ENCODE results near the gene PSMB2. TPM values are rescaled to one million over a fixed set of nuclear protein-coding genes. Genes with fewer than 3 reads are reported as not detected.

PSMB2 gene
- total and polyA plus RNA-seq, 10 of the 15 experiments (the other 5 are each of a cell fraction or from before 2014, with no cell fraction given) = 71.7 to 299 (median 145) TPM

- peaks cover 0 to 12% of the 10 kb centered on the region in 2 experiments; a peak in 2 of 4 replicates for H3K36me3 ChIP-seq (ENCODE audit: control insufficient read depth in 2 of 2, insufficient read depth in 2 of 2, low read length in 1 of 2)
- no peaks in the 10 kb centered on the region for H3K27me3 ChIP-seq (replicated peaks in 1 of 2; ENCODE audit: control insufficient read depth in 2 of 2, insufficient read depth in 2 of 2, low read length in 1 of 2)
- DNase-seq (ENCODE audit: low read depth, low spot score) (no peak), FAIRE-seq (no peak), ATAC-seq (no peak)
- no peaks in the 10 kb centered on the region for H3K9me3 ChIP-seq (replicated peaks; ENCODE audit: control insufficient read depth, insufficient read depth, low read length)
- H3K4me1 ChIP-seq (ENCODE audit: control insufficient read depth, insufficient read depth, low read length) = no peaks in the 10 kb centered on the region; the same call in 1 of the 2 replicates
- intact Hi-C loops (cut with micrococcal nuclease; ENCODE audit: unreplicated experiment) (loop anchor here (1.0 kb wide), 1 partner anchor 114 kb away; no protein-coding TSS in a partner anchor), in situ Hi-C loops (cut with MboI) (loop anchor here (5.0 kb wide), 3 partner anchors 113 to 212 kb away; partner anchors contain the start of gene C1orf216)
- 85% methylated on average over 27 of the region's 28 CpGs for WGBS (ENCODE audit: insufficient coverage, insufficient replicate concordance, low lambda C conversion rate, missing lambda C conversion rate)
- no peak overlapping the region for H3K9ac ChIP-seq (ENCODE audit: control insufficient read depth, insufficient read depth, low read length)
- H3K4me3 ChIP-seq = no peak overlapping the region
- no peak overlapping the region for H3K27ac ChIP-seq (ENCODE audit: control insufficient read depth, insufficient read depth)
- no peak overlapping the region for H2AFZ ChIP-seq (ENCODE audit: control insufficient read depth, low read depth, low read length)
- ChIA-PET SMC1A (ENCODE audit: uncharacterized antibody, unreplicated experiment) (interaction anchor here (0.7 to 5.9 kb wide), 16 partner anchors 9 to 214 kb away, joined by 3 to 128 read pairs (median 4); partner anchors contain the start of gene KIAA0319L), POLR2A (interaction anchor here (1.1 kb wide), 1 partner anchor 114 kb away, joined by 6 read pairs; no protein-coding TSS in a partner anchor), RAD21 (ENCODE audit: unreplicated experiment) (interaction anchor here (0.7 to 3.1 kb wide), 15 partner anchors 9 to 208 kb away, joined by 3 to 128 read pairs (median 4); partner anchors contain the start of gene KIAA0319L), CTCF (interaction anchor here (0.6 to 5.9 kb wide), 44 partner anchors 9 to 486 kb away, joined by 3 to 248 read pairs (median 4); no protein-coding TSS in a partner anchor)
- no peak overlapping the region for H3K4me2 ChIP-seq (ENCODE audit: control insufficient read depth, insufficient read depth)
- no peaks in the 10 kb centered on the region for H3K79me2 ChIP-seq (ENCODE audit: control insufficient read depth, insufficient read depth, low read length)
- H4K20me1 ChIP-seq (ENCODE audit: control insufficient read depth, insufficient read depth) = no peaks in the 10 kb centered on the region
- BruUV-seq (replicated peaks) = no TSS peak
- TF ChIP-seq, protein P1, sequence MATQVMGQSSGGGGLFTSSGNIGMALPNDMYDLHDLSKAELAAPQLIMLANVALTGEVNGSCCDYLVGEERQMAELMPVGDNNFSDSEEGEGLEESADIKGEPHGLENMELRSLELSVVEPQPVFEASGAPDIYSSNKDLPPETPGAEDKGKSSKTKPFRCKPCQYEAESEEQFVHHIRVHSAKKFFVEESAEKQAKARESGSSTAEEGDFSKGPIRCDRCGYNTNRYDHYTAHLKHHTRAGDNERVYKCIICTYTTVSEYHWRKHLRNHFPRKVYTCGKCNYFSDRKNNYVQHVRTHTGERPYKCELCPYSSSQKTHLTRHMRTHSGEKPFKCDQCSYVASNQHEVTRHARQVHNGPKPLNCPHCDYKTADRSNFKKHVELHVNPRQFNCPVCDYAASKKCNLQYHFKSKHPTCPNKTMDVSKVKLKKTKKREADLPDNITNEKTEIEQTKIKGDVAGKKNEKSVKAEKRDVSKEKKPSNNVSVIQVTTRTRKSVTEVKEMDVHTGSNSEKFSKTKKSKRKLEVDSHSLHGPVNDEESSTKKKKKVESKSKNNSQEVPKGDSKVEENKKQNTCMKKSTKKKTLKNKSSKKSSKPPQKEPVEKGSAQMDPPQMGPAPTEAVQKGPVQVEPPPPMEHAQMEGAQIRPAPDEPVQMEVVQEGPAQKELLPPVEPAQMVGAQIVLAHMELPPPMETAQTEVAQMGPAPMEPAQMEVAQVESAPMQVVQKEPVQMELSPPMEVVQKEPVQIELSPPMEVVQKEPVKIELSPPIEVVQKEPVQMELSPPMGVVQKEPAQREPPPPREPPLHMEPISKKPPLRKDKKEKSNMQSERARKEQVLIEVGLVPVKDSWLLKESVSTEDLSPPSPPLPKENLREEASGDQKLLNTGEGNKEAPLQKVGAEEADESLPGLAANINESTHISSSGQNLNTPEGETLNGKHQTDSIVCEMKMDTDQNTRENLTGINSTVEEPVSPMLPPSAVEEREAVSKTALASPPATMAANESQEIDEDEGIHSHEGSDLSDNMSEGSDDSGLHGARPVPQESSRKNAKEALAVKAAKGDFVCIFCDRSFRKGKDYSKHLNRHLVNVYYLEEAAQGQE (IDR thresholded peaks at IDR 0.05; ENCODE audit: low read depth, low read length) = no peak
- TF ChIP-seq, protein P2, sequence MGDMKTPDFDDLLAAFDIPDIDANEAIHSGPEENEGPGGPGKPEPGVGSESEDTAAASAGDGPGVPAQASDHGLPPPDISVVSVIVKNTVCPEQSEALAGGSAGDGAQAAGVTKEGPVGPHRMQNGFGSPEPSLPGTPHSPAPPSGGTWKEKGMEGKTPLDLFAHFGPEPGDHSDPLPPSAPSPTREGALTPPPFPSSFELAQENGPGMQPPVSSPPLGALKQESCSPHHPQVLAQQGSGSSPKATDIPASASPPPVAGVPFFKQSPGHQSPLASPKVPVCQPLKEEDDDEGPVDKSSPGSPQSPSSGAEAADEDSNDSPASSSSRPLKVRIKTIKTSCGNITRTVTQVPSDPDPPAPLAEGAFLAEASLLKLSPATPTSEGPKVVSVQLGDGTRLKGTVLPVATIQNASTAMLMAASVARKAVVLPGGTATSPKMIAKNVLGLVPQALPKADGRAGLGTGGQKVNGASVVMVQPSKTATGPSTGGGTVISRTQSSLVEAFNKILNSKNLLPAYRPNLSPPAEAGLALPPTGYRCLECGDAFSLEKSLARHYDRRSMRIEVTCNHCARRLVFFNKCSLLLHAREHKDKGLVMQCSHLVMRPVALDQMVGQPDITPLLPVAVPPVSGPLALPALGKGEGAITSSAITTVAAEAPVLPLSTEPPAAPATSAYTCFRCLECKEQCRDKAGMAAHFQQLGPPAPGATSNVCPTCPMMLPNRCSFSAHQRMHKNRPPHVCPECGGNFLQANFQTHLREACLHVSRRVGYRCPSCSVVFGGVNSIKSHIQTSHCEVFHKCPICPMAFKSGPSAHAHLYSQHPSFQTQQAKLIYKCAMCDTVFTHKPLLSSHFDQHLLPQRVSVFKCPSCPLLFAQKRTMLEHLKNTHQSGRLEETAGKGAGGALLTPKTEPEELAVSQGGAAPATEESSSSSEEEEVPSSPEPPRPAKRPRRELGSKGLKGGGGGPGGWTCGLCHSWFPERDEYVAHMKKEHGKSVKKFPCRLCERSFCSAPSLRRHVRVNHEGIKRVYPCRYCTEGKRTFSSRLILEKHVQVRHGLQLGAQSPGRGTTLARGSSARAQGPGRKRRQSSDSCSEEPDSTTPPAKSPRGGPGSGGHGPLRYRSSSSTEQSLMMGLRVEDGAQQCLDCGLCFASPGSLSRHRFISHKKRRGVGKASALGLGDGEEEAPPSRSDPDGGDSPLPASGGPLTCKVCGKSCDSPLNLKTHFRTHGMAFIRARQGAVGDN (IDR thresholded peaks at IDR 0.05) = no peak
- TF ChIP-seq HCFC1 (IDR thresholded peaks at IDR 0.05; ENCODE audit: low read length) (no peak), CREM (IDR thresholded peaks at IDR 0.05; ENCODE audit: low read depth) (no peak), POLR2AphosphoS5 (IDR thresholded peaks at IDR 0.05; ENCODE audit: low read length) (no peak), BACH1 (IDR thresholded peaks at IDR 0.05; ENCODE audit: borderline replicate concordance) (no peak), NKRF (conservative IDR thresholded peaks at IDR 0.05) (no peak), JUND (IDR thresholded peaks at IDR 0.05; ENCODE audit: low read depth, low read length) (no peak), GABPA (IDR thresholded peaks at IDR 0.05; ENCODE audit: low read depth) (no peak)
Measured at GRCh38 chr1:35564884-35565741, 76.2 kb downstream of the PSMB2 start.
